HG03342 (cell line): ENCODE data around the gene PNMA8C.
"Not testable (repeated sequence)": the region's sequence is repeated elsewhere in the genome, so short reads cannot be mapped to it uniquely, and the experiment has no call there.

Source experiments
- ATAC-seq: cut with Tn5 transposase; IDR thresholded peaks from one replicate; pipeline ENCODE4 v1.9.1; 2021; ENCODE audit warnings: mild to moderate bottlenecking, moderate library complexity; ENCODE audit not compliant: unreplicated experiment

Gene PNMA8C

GRCh38 chr19:46412650-46413261 lies 16.0 kb downstream of the PNMA8C start:
- ATAC-seq, result no peak

- ATAC-seq, result no peak
Measured at GRCh38 chr19:46411925-46412649, 16.6 kb downstream of the PNMA8C start.

- ATAC-seq, result no peak
Measured at GRCh38 chr19:46411088-46411924, 17.4 kb downstream of the PNMA8C start.

GRCh38 chr19:46410205-46411087 lies 18.3 kb downstream of the PNMA8C start:
- ATAC-seq, result no peak

- no peak for ATAC-seq
Measured at GRCh38 chr19:46409191-46409590, 19.5 kb downstream of the PNMA8C start.

GRCh38 chr19:46408664-46409039 lies 20.1 kb downstream of the PNMA8C start:
- no peak for ATAC-seq

GRCh38 chr19:46407856-46408663 lies 20.7 kb downstream of the PNMA8C start:
- no peak for ATAC-seq

GRCh38 chr19:46406976-46407375 lies 21.8 kb downstream of the PNMA8C start:
- no peak for ATAC-seq

- ATAC-seq, result no peak
Measured at GRCh38 chr19:46404753-46405468, 23.8 kb downstream of the PNMA8C start.

- ATAC-seq, result no peak
Measured at GRCh38 chr19:46404055-46404752, 24.5 kb downstream of the PNMA8C start.

- ATAC-seq, result no peak
Measured at GRCh38 chr19:46402725-46403124, 26.0 kb downstream of the PNMA8C start.

- not testable (repeated sequence) for ATAC-seq
Measured at GRCh38 chr19:46397801-46398479, 30.8 kb downstream of the PNMA8C start.

GRCh38 chr19:46394402-46394797 lies 34.3 kb downstream of the PNMA8C start:
- no peak for ATAC-seq

GRCh38 chr19:46393456-46394401 lies 35.0 kb downstream of the PNMA8C start:
- no peak for ATAC-seq

GRCh38 chr19:46392837-46393236 lies 35.9 kb downstream of the PNMA8C start:
- no peak for ATAC-seq

- ATAC-seq, result no peak
Measured at GRCh38 chr19:46392252-46392801, 36.4 kb downstream of the PNMA8C start.
